Measurements from ENCODE around the gene CRIM1. TPM values are rescaled to one million over a fixed set of nuclear protein-coding genes. Genes with fewer than 3 reads are reported as not detected.
"Not testable (repeated sequence)": the region's sequence is repeated elsewhere in the genome, so short reads cannot be mapped to it uniquely, and the experiment has no call there.

CRIM1 gene, protein sequence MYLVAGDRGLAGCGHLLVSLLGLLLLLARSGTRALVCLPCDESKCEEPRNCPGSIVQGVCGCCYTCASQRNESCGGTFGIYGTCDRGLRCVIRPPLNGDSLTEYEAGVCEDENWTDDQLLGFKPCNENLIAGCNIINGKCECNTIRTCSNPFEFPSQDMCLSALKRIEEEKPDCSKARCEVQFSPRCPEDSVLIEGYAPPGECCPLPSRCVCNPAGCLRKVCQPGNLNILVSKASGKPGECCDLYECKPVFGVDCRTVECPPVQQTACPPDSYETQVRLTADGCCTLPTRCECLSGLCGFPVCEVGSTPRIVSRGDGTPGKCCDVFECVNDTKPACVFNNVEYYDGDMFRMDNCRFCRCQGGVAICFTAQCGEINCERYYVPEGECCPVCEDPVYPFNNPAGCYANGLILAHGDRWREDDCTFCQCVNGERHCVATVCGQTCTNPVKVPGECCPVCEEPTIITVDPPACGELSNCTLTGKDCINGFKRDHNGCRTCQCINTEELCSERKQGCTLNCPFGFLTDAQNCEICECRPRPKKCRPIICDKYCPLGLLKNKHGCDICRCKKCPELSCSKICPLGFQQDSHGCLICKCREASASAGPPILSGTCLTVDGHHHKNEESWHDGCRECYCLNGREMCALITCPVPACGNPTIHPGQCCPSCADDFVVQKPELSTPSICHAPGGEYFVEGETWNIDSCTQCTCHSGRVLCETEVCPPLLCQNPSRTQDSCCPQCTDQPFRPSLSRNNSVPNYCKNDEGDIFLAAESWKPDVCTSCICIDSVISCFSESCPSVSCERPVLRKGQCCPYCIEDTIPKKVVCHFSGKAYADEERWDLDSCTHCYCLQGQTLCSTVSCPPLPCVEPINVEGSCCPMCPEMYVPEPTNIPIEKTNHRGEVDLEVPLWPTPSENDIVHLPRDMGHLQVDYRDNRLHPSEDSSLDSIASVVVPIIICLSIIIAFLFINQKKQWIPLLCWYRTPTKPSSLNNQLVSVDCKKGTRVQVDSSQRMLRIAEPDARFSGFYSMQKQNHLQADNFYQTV
- total RNA-seq (10 to 100 TPM; 10.5 to 22.1 TPM), polyA plus RNA-seq (1 to 10 TPM; 2.2 to 8.7 TPM)

DNA sequence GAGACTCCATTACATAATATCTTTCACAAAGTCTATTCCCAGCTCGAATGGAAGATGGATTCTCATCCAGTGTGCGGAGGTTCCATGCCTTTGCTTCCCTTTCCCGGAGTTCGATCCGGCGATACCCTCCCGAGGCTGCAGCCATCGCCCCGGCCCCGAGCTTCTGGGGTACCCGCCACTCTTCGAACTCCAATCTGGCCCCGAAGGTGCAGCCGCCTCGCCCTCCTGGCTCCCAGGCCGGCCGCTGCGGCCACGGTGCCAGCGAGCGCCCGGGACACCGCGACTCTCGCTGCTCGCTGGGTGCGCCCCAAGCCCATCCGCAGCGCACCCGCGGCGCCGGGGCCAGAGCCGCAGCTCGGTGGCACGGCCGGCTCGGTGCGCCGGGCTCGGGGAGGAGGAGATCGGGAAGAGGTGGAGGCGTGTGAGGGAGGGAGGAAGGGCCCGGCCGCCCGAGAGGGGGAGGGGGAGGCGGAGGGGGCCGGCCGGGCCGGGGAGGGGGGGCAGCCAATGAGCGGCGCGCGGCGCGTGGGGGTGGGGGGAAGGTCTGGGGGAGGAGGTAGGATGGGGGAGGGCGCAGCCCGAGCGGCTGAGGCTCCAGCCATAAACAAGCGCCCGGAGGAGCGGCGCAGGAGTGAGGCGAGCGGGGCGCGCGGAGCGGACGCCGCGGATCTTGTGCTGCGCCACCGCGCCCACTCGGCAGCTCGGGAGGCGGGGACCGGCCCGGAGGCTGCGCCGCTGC is at the start of gene CRIM1:
CRIM1 (plus strand) TSS at position 628 of the 739 bp plus-strand sequence. CDS start 515 bp downstream, outside the sequence.
- peak within 1 kb of the TSS; percentile 51 to 85 (median 53) for H3K4me3 ChIP-seq (ENCODE audit: low read depth in 1 of 3, low read length in 3 of 3)
- DNase-seq (ENCODE audit: low spot score) = peak; percentile 70
- peak within 1 kb of the TSS; percentile 62 to 64 for H3K27ac ChIP-seq (ENCODE audit: low read depth in 1 of 2, low read length in 2 of 2)
- H3K36me3 ChIP-seq (ENCODE audit: control insufficient read depth in 4 of 4, insufficient read depth in 3 of 4, low read depth in 1 of 4, low read length in 3 of 4) = no peaks in the 10 kb centered on the region
- TF ChIP-seq, protein P1, sequence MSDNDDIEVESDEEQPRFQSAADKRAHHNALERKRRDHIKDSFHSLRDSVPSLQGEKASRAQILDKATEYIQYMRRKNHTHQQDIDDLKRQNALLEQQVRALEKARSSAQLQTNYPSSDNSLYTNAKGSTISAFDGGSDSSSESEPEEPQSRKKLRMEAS (IDR thresholded peaks at IDR 0.05) = no peak
- peaks cover 11 to 25% (median 17%) of the 10 kb centered on the region in 4 donors for H3K4me1 ChIP-seq (ENCODE audit: control insufficient read depth in 4 of 4, insufficient read depth in 4 of 4, low read length in 3 of 4)
- no peaks in the 10 kb centered on the region for H3K27me3 ChIP-seq (ENCODE audit: control insufficient read depth in 4 of 4, insufficient read depth in 4 of 4, low read length in 3 of 4)
- WGBS = 2% methylated on average over 82 of the region's 82 CpGs
- peak within 1 kb of the TSS; percentile 16 to 33 for H3K9ac ChIP-seq (ENCODE audit: low read depth in 1 of 2, low read length in 2 of 2)
- H3K9me3 ChIP-seq (ENCODE audit: control insufficient read depth in 4 of 4, low read length in 3 of 4) = no peaks in the 10 kb centered on the region

DNA sequence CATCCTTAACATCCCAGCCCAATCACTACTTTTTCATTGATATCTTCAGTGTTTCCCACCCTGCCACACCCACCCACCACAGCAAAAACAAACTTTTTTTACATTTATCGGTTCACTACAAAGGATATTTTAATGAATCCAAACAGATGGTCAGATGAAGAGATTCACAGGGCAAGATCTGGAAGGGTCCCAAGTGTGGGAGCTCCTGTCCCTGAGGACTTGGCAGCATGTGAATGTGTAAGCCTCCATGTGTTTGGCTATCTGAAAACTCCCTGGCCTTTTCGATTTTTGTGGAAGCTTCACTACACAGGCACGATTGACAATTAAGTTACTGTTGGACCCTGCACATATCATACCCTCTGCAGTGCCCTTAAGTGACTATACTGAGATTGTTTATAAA is 48.1 kb upstream of the CRIM1 start:
- H3K27ac ChIP-seq (ENCODE audit: low read depth in 1 of 2, low read length in 2 of 2) = no peak overlapping the region
- no peak overlapping the region for H3K4me3 ChIP-seq (ENCODE audit: low read depth in 1 of 3, low read length in 3 of 3)
- H3K36me3 ChIP-seq (ENCODE audit: control insufficient read depth in 4 of 4, insufficient read depth in 3 of 4, low read depth in 1 of 4, low read length in 3 of 4) = no peaks in the 10 kb centered on the region
- H3K9me3 ChIP-seq (ENCODE audit: control insufficient read depth in 4 of 4, low read length in 3 of 4) = no peaks in the 10 kb centered on the region
- H3K9ac ChIP-seq (ENCODE audit: low read depth in 1 of 2, low read length in 2 of 2) = no peak overlapping the region
- H3K27me3 ChIP-seq (ENCODE audit: control insufficient read depth in 4 of 4, insufficient read depth in 4 of 4, low read length in 3 of 4) = peaks cover 0 to 2% (median 0%) of the 10 kb centered on the region in 4 donors
- H3K4me1 ChIP-seq (ENCODE audit: control insufficient read depth in 4 of 4, insufficient read depth in 4 of 4, low read length in 3 of 4) = no peaks in the 10 kb centered on the region
- WGBS = 76% methylated on average over 3 of the region's 3 CpGs
- DNase-seq (ENCODE audit: low spot score) = no peak
- TF ChIP-seq, protein P2, sequence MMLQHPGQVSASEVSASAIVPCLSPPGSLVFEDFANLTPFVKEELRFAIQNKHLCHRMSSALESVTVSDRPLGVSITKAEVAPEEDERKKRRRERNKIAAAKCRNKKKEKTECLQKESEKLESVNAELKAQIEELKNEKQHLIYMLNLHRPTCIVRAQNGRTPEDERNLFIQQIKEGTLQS (IDR thresholded peaks at IDR 0.05) = no peak
- TF ChIP-seq, protein P1 (IDR thresholded peaks at IDR 0.05) = no peak
- TF ChIP-seq YY1 (IDR thresholded peaks at IDR 0.05) (no peak), TAF1 (conservative IDR thresholded peaks at IDR 0.05) (no peak), SP1 (IDR thresholded peaks at IDR 0.05) (no peak), RXRA (IDR thresholded peaks at IDR 0.05) (no peak)
- TF ChIP-seq, protein P3, sequence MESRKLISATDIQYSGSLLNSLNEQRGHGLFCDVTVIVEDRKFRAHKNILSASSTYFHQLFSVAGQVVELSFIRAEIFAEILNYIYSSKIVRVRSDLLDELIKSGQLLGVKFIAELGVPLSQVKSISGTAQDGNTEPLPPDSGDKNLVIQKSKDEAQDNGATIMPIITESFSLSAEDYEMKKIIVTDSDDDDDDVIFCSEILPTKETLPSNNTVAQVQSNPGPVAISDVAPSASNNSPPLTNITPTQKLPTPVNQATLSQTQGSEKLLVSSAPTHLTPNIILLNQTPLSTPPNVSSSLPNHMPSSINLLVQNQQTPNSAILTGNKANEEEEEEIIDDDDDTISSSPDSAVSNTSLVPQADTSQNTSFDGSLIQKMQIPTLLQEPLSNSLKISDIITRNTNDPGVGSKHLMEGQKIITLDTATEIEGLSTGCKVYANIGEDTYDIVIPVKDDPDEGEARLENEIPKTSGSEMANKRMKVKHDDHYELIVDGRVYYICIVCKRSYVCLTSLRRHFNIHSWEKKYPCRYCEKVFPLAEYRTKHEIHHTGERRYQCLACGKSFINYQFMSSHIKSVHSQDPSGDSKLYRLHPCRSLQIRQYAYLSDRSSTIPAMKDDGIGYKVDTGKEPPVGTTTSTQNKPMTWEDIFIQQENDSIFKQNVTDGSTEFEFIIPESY (IDR thresholded peaks at IDR 0.05) = no peak
- TF ChIP-seq, protein P4, sequence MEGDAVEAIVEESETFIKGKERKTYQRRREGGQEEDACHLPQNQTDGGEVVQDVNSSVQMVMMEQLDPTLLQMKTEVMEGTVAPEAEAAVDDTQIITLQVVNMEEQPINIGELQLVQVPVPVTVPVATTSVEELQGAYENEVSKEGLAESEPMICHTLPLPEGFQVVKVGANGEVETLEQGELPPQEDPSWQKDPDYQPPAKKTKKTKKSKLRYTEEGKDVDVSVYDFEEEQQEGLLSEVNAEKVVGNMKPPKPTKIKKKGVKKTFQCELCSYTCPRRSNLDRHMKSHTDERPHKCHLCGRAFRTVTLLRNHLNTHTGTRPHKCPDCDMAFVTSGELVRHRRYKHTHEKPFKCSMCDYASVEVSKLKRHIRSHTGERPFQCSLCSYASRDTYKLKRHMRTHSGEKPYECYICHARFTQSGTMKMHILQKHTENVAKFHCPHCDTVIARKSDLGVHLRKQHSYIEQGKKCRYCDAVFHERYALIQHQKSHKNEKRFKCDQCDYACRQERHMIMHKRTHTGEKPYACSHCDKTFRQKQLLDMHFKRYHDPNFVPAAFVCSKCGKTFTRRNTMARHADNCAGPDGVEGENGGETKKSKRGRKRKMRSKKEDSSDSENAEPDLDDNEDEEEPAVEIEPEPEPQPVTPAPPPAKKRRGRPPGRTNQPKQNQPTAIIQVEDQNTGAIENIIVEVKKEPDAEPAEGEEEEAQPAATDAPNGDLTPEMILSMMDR (IDR thresholded peaks at IDR 0.05; ENCODE audit: low read depth, low read length, missing input control) = no peak

DNA sequence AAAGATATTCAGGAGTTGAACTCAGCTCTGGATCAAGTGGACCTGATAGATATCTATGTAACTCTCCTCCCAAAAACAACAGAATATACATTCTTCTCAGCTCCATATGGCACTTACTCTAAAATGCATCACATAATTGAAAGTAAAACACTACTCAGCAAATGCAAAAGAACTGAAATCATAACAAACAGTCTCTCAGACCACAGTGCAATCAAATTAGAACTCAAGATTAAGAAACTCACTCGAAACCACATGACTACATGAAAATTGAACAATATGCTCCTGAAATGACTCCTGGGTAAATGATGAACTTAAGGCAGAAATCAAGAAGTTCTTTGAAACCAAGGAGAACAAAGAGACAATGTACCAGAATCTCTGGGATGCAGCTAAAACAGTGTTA is 45.1 kb upstream of the CRIM1 start:
- WGBS = 64% methylated on average over 1 of the region's 1 CpG
- H3K36me3 ChIP-seq (ENCODE audit: control insufficient read depth in 4 of 4, insufficient read depth in 3 of 4, low read depth in 1 of 4, low read length in 3 of 4); DNase-seq (ENCODE audit: low spot score); H3K4me1 ChIP-seq (ENCODE audit: control insufficient read depth in 4 of 4, insufficient read depth in 4 of 4, low read length in 3 of 4); H3K27me3 ChIP-seq (ENCODE audit: control insufficient read depth in 4 of 4, insufficient read depth in 4 of 4, low read length in 3 of 4); H3K27ac ChIP-seq (ENCODE audit: low read depth in 1 of 2, low read length in 2 of 2); H3K9ac ChIP-seq (ENCODE audit: low read depth in 1 of 2, low read length in 2 of 2); H3K4me3 ChIP-seq (ENCODE audit: low read depth in 1 of 3, low read length in 3 of 3); H3K9me3 ChIP-seq (ENCODE audit: control insufficient read depth in 4 of 4, low read length in 3 of 4): not testable (repeated sequence)
